HG03442 (cell line): ENCODE data around the gene SERTAD1.
"Not testable (repeated sequence)": the region's sequence is repeated elsewhere in the genome, so short reads cannot be mapped to it uniquely, and the experiment has no call there.

Source experiments
- ATAC-seq: cut with Tn5 transposase; IDR thresholded peaks from one replicate; pipeline ENCODE4 v1.9.1; 2021; ENCODE audit warnings: mild to moderate bottlenecking, moderate library complexity; ENCODE audit not compliant: unreplicated experiment

The SERTAD1 gene

GRCh38 chr19:40425450-40426287, at the start of gene SERTAD1:
Gene SERTAD1, minus strand, starts transcription at chr19:40425992. Its CDS starts 2,446 bp downstream, at chr19:40423546.
- ATAC-seq: peak; percentile 78

GRCh38 chr19:40474737-40475136, 48.9 kb upstream of the SERTAD1 start:
- no peak for ATAC-seq

DNA sequence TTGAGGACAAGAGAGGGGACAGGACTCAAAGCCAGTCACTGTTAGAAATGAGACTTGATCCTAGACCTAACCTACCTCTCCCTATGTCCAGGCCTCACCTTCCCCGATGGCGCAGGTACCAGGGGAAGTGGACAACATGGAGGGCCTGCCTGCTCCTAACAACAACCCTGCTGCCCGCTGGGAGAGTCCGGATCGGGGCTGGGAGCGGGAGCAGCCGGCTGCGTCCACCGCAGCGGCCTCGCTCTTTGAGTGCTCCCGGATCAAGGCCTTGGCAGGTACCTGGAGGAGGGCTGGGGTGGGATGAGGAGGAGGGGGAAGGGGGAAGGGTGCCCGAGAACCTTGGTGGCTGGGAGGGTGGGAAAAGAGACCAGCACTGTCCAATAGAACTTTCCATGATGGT, 46.7 kb upstream of the SERTAD1 start:
- ATAC-seq: no peak

- no peak for ATAC-seq
Measured at GRCh38 chr19:40471111-40471510, 45.3 kb upstream of the SERTAD1 start.

GRCh38 chr19:40469011-40469410, 43.2 kb upstream of the SERTAD1 start:
- ATAC-seq: no peak

DNA sequence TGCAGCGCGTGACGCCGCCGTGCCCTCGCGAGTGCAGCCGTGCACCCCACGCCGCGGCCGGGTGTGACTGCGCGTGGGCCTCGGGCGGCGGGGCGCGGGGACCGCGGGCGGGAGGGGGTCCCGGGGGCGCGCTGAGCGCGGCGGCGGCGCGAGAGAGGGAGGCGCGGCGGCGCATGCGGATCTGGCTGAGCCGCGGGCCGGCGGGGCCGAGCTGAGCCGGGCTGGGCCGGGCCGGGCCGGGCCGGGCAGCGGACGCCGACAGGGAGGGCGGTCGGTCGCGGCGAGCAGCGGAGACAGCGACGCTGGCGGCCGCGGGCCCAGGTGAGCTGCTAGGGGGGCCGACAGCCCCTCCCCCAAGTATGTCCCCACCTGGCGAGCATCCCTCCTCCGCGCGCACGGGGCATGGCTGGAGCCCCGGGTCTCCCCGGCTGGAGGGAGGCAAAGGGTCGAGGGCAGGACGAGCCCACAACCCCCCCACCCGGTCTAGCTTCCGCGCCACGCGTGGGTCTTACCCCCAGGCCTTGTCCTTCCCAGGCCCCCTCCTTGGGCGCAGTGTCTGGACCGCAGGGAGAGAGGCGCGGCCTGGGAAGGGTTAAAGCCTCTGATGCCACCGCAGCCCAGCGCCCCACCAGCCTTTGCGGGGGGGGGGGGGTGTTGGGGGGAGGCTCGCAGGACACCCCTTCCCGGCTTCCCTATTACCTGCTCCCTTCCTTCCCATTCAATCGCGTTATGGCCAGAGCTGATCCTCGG, 41.4 kb upstream of the SERTAD1 start, which contains the start of gene SPTBN4:
SPTBN4 (plus strand) TSS at position 17 of the 750 bp plus-strand sequence. CDS start 5,621 bp downstream, outside the sequence.
- no peak for ATAC-seq

DNA sequence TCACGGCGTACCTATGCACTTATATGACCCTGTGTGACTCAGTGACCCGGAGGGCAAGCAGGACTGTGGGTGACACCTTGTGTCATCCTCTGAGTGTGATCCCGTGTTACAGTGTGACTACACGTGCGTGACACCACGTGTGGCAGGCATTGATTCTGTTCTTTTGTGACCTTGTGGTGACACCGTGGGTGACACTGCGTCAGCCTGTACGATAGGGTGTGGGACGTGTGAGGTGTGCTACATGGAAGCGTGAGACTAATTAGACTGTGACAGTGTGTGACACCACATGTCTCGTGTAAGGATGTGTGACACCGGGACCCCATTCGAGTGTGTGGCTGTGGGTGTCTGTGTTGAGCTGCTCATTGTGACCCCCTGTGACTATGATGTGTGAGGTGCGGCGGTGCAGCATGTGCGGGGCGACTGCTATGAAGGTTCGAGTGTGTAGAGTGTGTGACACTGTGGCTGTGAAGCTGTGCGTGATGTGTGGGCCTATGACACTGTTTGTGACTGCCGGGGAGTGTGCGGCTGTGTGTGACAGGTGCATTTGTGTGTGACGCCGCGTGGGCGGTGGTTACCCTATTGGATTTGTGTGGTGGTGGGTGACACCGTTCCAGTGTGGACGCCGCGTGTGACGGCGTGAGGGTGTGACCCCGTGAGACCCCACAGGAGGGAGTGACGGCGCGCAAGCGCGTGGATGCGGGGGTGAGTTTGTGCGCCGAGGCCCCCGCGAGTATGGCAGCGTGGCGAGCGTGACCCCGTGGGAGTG, 40.6 kb upstream of the SERTAD1 start:
- ATAC-seq: no peak

GRCh38 chr19:40465557-40466218, 39.9 kb upstream of the SERTAD1 start, which contains the start of gene BLVRB:
Gene BLVRB, minus strand, starts transcription at chr19:40465745. Its CDS starts 57 bp downstream, at chr19:40465688.
- ATAC-seq: peak; percentile 83

DNA sequence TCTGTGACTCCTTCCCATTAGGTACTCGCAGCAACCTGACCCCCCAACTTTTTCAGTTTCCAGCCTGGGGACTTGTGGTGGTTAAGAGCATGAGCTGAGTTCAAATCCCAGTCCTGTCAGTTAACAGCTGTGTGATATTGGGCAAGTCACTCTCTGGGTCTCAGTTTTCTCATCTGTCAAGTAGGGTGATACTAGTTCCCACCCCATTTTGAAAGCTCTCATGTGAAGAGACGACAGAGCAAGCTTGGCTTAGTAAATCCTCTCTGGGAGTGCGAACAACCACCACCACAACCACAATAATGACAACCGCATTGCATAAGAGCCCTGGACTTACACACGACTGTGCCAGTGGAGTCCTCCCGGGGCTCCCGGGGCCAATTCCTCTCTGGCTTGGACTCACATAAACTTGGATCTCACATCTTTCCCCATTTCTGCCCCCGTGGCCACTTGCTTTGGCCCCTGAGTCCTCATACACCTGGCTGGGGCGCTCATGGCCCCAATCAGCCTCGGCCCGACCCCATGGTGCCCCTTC, 39.3 kb upstream of the SERTAD1 start:
- ATAC-seq: no peak

DNA sequence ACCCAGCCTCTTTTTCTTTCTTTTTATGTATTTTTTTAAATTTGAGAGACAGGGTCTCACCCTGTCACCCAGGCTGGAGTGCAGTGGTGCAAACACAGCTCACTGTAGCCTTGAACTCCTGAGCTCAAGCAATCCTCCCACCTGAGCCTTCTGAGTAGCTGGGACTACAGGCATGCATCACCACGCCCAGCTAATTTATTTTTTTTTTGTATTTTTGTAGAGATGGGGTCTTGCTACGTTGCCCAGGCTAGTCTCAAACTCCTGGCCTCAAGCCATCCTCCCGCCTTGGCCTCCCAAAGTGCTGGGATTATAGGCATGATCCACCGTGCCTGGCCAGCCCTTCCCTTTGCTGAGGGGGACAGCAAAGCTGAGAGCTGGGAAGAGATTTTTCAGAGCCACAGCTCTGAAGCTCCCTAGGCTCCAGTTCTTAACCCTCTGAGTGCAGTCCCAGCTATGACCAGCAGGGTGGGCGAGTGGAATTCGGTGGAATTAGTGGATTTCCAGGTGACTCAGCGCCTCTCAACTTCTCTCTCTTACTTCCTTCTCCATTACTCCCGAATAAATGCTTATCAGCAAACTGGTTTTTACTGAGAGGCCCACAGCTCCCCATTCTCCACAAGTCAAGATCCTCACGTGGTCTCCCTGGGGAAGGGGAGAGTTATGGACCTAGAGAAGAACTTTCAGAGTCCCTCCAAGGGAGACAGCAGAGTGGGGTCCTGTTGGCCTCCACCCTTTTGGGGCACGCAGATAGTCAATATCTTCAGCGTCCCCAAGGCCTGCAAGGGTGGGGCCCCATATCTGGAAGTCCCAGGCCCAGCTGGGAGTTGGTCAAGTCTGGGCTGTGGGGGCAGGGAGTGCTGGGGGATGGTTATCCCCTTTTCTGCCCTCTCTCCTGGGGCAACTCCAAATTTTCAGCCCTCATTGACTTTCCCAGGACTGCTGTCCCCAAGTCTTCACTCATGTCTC, 38.5 kb upstream of the SERTAD1 start:
- no peak for ATAC-seq

DNA sequence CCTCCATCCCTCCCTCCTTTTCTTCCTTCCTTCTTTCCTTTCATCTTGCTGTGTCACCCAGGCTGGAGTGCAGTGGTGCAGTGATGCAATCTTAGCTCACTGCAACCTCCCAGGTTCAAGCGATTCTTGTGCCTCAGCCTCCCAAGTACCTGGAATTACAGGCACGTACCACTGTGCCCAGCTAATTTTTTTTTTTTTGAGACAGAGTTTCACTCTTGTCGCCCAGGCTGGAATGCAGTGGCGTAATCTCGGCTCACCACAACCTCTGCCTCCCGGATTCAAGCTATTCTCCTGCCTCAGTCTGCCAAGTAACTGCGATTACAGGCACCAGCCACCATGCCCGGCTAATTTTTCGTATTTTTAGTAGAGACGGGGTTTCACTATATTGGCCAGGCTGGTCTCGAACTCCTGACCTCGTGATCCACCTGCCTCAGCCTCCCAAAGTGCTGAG, 37.8 kb upstream of the SERTAD1 start:
- ATAC-seq: not testable (repeated sequence)

GRCh38 chr19:40461669-40462221, 36.0 kb upstream of the SERTAD1 start:
- no peak for ATAC-seq

DNA sequence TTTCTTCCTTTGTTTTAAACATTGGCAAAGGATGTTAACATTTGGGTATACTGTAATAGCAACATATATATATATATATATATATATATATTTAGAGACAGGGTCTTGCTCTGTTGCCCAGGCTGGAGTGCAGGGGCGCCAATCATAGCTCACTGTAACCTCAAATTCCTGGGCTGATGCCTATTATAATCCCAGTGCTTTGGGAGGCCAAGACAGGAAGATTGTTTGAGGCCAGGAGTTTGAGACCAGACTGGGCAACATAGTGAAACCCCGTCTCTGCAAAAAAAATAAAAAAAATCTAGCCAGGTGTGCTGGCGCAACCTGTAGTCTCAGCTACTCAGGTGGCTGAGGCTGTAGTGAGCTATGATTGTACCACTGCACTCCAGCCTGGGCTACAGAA, 34.4 kb upstream of the SERTAD1 start:
- ATAC-seq: no peak

DNA sequence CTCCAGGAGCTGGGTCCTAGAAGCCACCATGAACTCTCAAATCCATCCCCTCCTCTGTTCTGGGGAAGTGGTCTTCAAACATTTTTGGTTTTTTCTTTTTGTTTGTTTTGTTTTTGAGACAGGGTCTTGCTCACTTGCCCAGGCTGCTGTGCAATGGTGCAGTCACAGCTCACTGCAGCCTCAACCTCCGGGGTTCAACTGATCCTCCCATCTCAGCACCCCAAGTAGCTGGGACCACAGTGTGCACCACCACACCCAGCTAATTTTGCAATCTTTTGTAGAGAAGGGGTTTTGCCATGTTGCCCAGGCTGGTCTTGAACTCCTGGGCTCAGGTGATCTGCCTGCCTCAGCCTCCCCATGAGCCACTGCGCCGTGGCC, 32.8 kb upstream of the SERTAD1 start:
- ATAC-seq: no peak

DNA sequence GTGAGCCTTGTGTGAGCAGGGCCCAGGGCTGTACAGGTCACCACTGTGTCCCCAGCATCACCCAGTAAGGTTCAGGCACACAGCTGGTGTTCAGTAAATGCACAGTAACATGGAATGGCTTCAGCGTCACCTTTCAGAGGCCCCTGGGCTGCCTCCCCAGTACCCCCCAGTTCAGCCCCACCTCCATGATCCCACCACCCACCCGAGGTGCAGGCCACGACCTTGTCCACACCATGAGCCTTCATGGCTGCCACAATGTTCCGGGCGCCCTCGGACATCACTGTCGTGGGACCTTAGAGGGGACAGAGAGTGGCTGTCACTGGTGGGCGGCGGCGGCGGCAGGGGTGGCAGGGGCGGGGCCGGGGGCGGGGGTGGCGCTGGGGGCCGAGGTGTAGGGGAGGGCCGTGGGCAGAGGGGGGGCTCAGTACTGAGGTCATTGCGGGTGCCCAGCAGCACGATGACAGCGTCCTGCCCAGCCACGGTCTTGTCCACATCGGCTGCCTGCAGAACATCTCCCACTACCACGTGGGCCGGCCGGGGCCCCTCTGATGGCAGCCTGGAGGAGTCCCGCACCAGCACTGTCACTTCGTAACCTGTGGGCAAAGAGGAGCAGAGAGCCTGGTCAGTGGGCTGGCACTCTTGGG, 32.3 kb upstream of the SERTAD1 start:
- ATAC-seq: no peak

- no peak for ATAC-seq
Measured at GRCh38 chr19:40457048-40457447, 31.3 kb upstream of the SERTAD1 start.

GRCh38 chr19:40453943-40454342, 28.2 kb upstream of the SERTAD1 start:
- not testable (repeated sequence) for ATAC-seq

DNA sequence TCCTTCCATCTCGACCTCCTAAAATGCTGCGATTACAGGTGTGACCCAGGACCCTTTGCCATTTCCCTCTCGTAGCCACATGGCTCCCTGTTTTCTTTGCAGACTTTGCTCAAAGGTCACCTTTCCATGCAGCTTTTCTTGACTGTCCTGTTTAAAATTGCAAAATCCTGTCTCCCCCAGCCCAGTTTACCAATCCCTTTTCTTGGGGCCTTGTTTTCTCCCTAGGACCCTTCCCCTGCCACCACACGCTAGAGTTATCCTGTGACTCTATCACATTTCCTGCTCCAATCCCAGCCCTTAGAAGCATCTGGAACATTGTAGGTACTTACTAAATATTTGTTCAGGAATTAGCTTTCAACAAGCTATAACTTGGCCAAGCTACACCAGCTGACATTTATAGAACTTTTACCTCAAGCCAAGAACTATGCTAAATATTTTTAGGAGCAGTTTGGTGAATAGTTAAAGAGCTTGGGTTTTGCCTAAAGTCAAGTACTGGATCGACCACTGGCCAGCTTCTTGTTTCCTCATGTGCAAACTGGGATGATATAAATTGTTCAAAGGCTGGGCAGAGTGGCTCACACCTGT, 27.5 kb upstream of the SERTAD1 start:
- ATAC-seq: no peak
